HG03066 (cell line): ENCODE data around the gene PFDN1.

Experiments
- ATAC-seq: cut with Tn5 transposase; IDR thresholded peaks from one replicate; pipeline ENCODE4 v1.9.1; 2021; ENCODE audit warnings: low read depth; ENCODE audit not compliant: unreplicated experiment

PFDN1 gene

DNA sequence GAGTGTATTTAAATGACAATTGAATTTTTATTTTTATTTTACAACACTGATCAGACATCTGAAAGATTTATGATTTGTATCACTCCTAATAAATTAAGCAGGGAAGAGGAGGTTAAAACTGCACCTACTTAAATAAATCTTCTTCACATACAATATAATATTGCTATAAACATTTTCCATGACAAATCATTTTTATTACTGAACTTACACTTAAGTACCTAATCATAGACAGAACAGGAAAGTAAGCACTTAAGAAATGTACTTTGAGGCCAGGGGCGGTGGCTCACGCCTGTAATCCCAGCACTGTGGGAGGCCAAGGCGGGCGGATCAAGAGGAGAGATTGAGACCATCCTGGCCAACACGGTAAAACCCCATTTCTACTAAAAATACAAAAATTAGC lies 3.8 kb downstream of the PFDN1 start:
- no peak for ATAC-seq

DNA sequence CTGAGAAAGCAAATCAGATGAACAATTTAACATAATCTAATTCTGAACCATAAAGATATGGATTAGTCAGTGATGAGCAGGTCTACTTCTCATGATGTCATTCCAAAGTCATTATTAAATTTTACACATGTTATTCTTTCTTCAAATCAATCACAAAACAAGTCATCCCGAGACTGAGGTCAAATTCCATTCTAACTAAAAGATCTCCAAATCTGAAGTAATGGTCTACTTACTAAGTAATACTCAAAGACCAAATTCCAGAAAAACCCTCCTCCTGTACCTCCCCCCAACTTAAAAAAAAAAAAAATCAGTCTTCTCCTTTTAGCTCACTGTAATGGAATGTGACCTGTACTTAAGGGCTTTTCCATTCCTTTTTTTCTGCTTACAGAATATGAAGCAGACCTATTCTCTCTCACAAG lies 4.7 kb downstream of the PFDN1 start:
- ATAC-seq, result no peak

DNA sequence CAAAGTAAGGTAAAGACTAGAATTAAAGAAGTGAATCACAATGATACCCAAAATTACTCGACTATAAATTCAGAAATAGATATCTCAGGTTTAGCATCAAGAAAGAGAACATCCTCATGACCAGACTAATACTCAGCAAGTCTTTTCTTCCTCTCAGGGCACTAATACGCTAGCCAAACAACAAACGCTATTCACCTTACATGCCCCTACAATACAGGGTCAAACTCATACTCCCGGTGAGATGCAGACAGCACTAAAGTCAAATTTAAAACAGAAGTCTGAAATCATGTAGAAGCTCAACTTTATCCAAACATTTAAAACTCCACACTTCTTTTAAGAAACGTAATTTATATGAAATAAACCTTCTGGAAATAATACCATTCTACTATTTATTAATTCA lies 5.6 kb downstream of the PFDN1 start:
- no peak for ATAC-seq

DNA sequence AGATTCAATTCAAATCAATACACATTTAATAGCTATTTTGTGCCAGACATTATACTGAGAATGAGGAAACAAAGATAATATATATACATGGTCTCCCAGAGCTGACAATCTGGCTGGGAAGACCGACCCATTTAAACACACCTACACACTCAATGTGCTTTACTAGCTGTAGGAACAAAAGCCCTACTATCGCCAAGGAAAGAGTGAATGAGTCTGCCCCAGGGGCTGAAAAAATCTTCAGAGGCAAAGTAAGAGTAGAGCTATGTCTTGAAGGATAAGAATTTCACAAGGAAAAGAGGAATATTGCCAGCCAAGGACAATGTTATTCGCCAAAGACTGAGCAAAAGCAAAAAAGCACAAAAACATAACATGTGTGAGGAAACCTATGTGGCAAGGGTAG lies 6.6 kb downstream of the PFDN1 start:
- no peak for ATAC-seq

DNA sequence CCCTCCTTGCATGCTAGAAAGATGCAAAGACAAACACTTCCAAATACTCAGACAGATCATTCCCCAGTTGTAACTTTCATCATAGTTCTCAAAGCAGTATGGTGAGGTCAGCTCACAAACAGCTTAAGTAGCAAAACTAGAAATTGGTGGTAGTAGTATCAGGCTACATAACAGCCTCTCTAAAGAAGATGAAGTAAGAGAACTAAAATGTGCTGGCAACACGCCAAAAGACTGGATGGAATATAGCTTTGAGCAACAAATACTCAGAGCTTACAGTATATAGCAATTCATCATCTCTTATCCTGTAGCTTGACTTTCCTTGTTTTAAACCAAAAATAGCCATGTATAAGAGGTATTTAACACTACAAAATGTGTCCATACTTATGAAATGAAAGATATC lies 7.5 kb downstream of the PFDN1 start:
- no peak for ATAC-seq

DNA sequence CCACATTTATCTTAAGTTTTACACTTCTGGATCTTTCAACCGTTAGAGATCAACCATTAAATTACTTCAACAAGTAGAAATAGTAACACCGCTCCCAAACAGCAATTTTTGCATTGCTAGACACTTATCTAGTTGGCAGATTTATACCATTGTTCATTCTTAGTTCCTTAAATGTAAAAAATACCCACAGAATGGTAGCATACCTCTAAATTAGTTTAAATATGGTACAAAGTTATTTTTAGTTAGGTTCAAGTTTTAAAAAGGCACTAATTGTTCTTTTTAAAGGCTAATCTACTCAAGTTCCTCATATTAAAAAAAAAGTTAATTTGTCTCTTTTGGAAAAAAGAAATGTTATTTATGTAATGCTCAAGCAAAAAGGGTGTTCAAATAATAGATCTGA lies 8.1 kb downstream of the PFDN1 start:
- no peak for ATAC-seq

DNA sequence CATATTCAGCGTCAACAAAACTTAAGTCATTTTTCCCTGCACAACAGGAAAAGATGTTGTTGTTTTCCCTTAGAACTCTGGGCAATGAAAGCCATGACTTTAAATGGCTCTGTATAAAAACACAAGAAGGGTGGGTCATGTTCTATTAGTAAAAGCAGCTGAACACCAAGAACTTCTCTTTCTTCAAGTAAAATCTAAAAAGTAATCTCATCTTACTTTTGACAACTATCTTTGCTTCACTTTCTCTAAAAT lies 9.1 kb downstream of the PFDN1 start:
- no peak for ATAC-seq

DNA sequence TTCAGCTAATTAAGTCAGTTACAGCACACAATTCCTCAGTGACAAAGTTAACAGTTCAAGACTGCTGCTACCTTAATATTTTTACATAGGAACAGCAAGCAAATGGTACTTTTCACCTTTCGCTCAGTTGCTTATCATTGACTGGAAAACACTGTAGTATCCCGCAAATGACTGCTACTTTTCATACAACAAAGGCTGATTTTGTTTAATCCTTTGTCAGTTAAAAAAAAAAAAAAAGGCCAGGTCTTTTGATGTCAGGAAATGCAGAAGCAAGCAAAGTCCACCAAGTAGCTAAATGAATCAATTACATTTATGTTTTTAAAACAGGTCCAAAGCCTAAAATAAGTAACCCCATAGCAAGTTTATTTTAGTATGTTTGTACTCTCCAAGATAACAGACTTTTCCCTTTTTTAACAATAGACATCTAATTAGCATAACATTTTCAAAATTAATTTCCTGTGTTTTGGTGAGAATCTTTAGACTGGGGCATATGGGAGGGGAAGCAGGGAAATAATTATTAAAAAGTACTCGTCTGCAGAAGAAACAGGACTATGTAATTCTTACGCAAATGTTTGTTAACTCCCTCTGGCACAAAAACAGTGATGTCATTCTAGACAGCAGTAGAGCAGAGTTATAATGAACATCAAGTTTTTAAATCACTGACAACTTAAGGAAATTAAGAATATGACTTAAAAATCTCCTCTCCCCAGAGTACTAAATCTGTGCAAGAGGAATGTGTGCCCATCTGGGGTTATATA lies 9.6 kb downstream of the PFDN1 start:
- no peak for ATAC-seq

DNA sequence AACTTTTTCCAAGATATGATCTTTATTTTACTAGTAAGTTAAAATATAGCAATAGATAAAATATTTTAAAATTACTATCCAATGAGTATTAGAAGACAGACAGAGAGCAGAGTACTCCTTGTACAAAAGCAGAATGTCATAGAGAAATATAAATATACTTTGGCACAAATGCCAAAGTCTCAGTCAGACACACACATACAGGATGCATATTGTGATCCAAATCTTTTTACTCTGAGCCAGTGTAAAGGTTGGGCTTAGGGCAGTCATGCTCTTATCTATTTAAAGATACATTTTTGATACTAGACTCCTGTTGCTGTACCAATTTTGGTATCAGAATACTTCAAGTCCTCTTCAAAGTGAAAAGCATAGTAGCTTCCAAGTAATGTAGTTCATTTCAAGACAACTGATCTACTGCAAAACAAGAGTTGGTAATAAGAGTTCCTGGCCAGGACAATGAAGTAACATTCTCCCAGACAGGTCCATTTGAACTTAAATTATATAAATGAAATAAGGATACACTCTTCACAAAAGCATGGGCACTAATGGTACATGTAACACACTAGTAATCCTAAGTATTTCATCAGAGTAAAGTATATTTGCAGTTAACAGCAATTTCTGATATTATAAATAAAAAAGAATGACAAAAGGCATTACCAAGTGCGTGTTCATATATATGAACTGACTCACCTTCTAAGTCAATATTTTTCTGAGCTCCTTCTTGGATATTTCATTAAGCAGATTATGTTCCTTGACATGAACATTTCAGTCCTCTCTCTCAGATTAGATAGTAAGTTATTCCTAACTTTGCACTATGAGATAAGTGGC lies 10.5 kb downstream of the PFDN1 start:
- ATAC-seq, result no peak

DNA sequence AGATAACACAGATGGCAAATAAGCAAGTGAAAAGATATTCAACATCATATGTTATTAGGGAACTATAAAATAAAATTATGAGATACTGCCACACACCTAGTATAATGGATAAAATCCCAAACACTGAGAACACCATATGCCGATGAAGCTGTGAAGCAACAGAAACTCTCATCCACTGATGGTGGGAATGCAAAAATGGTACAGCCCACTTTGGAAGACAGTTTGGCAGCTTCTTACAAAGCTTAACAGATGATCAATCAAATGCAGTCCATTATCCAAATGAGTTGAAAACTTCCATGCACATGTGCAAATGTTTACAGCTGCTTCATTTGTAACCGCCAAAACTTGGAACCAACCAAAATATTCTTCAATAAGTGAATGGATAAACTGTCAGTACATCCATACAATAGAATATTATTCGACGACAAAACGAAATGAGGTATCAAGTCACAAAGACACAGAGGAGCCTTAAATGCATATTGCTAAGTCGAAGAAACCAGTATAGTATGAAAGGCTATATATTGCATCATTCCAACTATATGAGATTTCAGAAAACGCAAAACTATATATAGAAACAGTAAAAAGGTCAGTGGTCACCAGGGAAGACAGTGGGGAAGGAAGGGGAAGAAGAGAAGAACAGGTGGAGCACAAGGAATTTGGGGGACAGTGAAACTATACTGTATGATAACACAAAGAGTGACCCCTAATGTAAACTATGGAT lies 14.9 kb downstream of the PFDN1 start:
- no peak for ATAC-seq

DNA sequence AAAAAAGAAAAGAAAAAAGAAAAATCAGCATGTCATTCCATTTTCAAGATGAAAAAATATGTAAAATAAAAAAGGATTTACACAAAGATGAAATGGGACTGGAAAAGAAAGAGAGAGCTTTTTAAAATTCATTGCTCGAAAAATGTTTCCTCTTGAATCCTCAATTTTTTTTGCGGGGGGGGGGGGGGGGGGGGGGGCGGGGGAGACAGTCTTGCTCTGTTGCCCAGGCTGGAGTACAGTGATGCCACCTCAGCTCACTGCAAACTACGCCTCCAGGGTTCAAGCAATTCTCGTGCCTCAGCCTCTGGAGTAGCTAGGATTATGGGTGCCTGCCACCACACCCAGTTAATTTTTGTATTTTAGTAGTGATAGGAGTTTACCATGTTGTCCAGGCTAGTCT lies 16.5 kb downstream of the PFDN1 start:
- ATAC-seq, result no peak

DNA sequence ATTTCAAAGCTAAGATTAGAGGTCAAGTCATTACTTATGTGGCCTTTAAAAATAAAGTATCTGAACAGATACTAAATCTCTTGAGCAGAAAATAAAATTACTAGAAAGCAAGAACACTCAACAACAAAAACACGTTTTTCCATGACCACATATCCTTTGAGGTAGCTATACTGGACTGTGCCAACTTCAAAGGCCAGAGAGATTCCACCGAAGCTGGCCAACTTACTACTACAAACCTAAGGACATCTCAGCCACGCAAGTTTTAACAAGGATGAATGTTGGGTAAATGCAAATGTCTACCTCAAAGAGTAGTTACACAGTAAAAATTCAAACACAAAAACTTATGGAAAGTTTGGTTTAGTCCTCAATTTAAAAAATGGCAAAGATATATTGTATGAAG lies 18.9 kb downstream of the PFDN1 start:
- ATAC-seq, result no peak

DNA sequence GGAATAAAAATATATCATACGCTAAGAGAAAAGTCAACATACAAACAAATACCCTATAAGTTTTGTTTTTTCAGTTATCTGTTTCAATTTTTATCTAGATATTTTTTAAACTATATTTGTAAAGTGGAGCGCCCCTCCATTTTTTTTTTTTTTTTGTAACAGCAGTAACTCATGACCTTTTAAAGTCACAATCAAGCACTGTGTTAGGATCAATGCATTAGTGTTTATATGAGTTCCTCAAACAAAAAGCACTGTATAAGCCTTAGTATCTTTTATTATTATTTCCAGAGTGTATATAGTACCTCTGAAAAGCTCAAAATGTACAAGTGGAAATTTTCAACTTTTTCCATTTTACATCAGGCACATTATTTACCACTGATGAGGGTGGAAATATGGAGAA lies 20.6 kb downstream of the PFDN1 start:
- no peak for ATAC-seq

DNA sequence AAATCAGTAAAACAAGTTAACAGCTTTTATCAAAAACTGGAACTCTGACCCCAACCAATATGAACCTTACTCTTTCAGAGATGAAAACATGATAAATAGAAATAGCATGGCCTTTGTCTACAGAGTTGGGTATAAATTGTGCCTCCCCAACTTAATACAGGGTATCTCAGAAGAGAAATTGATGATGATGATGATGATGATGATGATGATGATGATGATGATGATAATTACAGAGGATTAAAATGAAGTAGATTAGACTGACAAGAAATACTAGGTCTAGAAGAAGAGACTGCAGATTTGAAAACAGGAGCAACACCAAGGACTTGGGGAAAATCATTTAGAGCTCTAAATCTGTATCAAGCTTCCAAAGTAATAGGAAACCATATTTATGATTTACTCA lies 27.1 kb downstream of the PFDN1 start:
- no peak for ATAC-seq

DNA sequence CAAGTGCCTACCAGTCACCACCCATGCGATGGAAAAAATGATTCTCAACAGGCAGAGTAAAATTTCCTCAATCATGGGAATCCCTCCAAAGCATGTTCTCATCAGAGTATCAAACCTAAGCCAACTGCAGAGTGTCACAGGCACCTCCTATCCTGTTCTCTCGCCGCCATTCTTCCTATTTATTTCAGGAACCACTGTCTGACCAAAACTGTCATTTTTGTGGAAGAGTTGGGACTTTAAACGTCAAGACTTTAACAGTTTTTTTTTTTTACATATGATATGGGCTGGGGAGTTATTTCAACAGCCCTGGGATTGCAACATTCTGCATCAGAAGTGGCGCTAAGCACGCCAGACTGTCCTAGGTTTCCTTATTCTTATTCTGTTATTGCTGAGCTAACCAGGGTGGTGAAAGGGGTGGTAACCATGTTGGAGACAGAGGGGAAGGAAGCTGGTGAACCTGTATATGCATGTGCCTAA lies 29.5 kb downstream of the PFDN1 start:
- no peak for ATAC-seq

DNA sequence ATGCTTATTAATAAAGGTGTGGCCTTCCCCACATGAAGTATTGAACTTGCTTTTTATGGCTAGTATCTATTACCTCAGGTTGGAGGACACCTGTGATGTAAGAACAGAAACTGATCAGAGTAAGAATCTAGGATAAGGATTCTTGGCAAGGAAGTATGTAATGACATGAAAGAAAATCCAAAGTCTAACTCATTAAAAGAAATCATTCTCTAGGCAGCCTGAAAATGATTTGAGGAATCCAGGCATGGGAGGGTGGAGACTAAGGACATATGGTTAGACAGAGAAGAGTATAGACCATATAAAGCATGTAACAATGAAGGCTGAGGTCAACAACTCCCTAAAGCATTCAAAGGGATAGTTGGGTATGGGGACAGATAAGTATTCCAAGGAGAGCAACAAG lies 32.9 kb downstream of the PFDN1 start:
- ATAC-seq, result no peak

DNA sequence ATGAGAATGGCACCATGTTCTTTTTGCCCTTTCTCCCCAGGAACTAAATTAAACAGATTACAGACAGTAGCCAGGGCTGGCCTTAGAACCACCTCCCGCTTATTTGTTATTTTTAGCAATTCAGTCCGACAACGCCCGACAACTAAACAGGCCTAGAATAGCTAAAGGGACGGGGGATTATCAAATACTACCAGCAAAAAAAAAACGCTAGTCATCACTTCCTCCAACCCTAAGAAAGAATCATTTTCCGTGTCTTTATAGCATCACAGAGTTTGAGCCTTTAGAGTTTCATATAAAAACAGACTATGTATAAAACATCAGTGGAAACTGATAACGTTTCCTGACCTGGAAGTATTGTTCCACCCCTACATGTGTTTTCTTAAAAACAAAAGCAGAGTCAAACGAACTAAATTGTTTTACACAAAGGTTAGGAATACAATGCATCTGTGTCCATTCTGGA lies 35.3 kb downstream of the PFDN1 start:
- no peak for ATAC-seq

DNA sequence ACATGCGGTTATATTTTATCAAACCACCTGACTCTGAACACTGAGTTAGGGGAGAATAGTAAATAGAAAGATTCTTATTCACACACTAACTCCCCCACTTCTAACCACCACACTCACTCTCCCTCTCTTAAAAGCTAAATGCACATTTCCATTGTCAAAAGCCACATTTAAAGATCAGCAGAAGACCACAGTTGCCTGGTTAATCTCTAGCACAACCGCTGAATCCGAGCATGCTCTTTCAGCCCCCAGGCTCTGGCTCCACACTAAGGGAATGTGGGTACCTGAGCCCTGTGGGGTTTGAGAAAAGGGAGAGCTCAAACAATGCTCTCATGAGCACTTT lies 35.7 kb downstream of the PFDN1 start:
- ATAC-seq, result no peak

DNA sequence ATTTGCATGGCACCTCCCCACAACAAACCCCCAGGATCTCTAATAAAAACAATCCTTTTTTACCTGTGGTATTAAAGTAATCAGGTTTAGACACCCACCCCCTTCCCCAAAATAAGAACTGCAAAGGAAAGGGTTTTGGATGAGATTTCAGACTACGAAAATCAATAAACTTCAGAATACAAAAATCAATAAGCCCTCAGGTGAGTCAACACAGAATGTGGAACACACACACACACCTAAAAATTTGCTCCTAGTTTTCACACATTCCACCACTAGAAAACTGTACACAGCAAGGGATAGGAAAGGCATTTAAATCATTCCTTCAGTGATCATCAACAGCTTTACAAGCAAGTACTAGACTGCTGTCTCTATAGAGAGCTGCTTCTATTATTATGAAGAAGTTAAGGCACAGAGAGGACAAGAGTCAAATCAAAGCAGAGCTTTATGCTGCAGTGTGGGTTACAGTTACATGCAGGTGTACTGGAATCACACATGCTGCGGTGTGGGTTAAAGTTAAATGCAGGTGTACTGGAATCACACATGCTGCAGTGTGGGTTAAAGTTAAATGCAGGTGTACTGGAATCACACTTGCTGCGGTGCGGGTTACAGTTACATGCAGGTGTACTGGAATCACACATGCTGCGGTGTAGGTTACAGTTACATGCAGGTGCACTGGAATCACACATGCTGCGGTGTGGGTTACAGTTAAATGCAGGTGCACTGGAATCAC lies 36.3 kb downstream of the PFDN1 start:
- no peak for ATAC-seq

DNA sequence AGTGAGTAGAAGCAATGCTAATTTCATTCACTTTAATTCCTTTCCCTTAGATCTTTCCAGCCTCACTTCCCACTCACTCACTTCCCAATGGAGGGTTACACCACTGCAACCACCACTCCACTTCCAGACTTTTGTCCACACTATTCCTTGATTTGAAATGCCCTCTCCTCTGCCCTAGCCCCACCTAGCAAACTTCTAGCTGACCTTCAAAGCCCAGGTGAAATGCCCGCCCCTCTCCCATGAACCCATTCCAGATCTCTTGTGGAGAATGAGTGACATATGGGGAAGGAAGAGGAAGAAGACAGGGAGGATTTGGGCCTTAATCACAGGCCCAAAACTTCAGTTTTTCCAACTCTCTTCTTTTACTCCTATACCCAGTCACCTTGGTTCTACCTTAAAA lies 37.1 kb downstream of the PFDN1 start:
- no peak for ATAC-seq

DNA sequence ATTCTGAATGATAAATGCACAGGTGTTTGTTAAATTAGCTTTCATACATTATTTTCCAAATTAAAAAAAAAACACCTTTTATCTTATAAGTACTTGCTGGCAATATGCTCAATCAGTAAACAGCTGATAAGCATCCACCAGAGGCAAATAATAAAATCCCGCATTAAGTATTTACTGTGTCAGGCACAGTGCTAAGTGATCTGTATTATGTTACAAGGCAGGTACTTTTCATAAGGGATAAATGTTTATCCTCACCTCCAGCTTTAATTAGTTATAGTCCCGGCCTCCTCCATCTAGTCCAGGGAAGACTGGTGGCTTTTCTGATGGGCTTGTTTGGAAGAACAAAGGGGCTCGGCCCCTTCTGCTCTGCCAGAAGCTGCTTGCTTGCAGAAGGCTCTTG lies 40.1 kb downstream of the PFDN1 start:
- ATAC-seq, result no peak
